NCI-H82 treated with DMSO at 0.1 percent for 48 hours (cell line): ENCODE data around the gene INPP5A.

Experiments
- DNase-seq: peaks from one replicate; lab custom pipeline; 2025; ENCODE audit not compliant: unreplicated experiment; lab: John Stamatoyannopoulos, UW

Gene INPP5A

GRCh38 chr10:132827861-132828539 is 290.4 kb downstream of the INPP5A start:
- DNase-seq, result no peak

- no peak for DNase-seq
Measured at GRCh38 chr10:132828681-132829080, 291.1 kb downstream of the INPP5A start.

GRCh38 chr10:132829403-132829802 is 291.8 kb downstream of the INPP5A start:
- DNase-seq, result no peak

GRCh38 chr10:132832186-132832969 is 294.8 kb downstream of the INPP5A start:
- DNase-seq, result no peak
